Epithelial cell of proximal tubule (primary cell): Measurements from ENCODE around the gene DCTN3. TPM values are rescaled to one million over a fixed set of nuclear protein-coding genes. Genes with fewer than 3 reads are reported as not detected.

Experiments used
- DNase-seq: peaks from one replicate; pipeline ENCODE4 v3.0.0-alpha.2; 2011; ENCODE audit warnings: low read depth
- H3K4me3 ChIP-seq: 2 replicates; pipeline ENCODE4 v1.5.1; 2011; ENCODE audit warnings: low read depth, mild to moderate bottlenecking, low read length
- CTCF ChIP-seq: conservative IDR thresholded peaks from 2 replicates; pipeline ENCODE4 v1.5.1; 2012; ENCODE audit warnings: low read depth, mild to moderate bottlenecking, low read length
- total RNA-seq: library from RNA; depleted of rRNA; stranded (reverse); fragments of >200 nt; gene quantifications from 2 replicates; pipeline ENCODE4 v1.2.3, GENCODE V29; 2015

The DCTN3 gene
- total RNA-seq, result 90.6 and 150 TPM in 2 replicates

- H3K4me3 ChIP-seq, result peak within 1 kb of the TSS; percentile 67
- peak; percentile 51 for DNase-seq
- TF ChIP-seq CTCF, result no peak
Measured at GRCh38 chr9:34620061-34620994, at the start of gene DCTN3. Gene DCTN3 (minus strand): TSS chr9:34620495. CDS start chr9:34620464, 31 bp downstream.

GRCh38 chr9:34665381-34666250, 45.3 kb upstream of the DCTN3 start:
- peak overlapping the region; percentile 98 for H3K4me3 ChIP-seq

GRCh38 chr9:34665067-34665380, 44.7 kb upstream of the DCTN3 start:
- peak overlapping the region; percentile 98 for H3K4me3 ChIP-seq
- no peak for DNase-seq
- TF ChIP-seq CTCF, result no peak

More at GRCh38 chr9:34665381-34666250, 45.3 kb upstream of the DCTN3 start:
- DNase-seq, result no peak
- TF ChIP-seq CTCF, result no peak

- DNase-seq, result no peak
Measured at GRCh38 chr9:34664281-34665066, 44.2 kb upstream of the DCTN3 start.

GRCh38 chr9:34663303-34663605, 43.0 kb upstream of the DCTN3 start:
- DNase-seq, result no peak
- TF ChIP-seq CTCF, result no peak
- H3K4me3 ChIP-seq, result no peak overlapping the region

More at GRCh38 chr9:34664281-34665066, 44.2 kb upstream of the DCTN3 start:
- peak; percentile 99 for TF ChIP-seq CTCF
- H3K4me3 ChIP-seq, result peak overlapping the region; percentile 98

- no peak for DNase-seq
- TF ChIP-seq CTCF, result no peak
- H3K4me3 ChIP-seq, result no peak within 1 kb of the TSS
Measured at GRCh38 chr9:34662526-34663302, 42.4 kb upstream of the DCTN3 start, which contains the start of gene CCL27. Gene CCL27 (minus strand): TSS chr9:34662657. CDS start chr9:34662633, 24 bp downstream.
